ENCODE data around the gene GALNT2.

GALNT2 gene

GRCh38 chr1:230097370-230097769 is 30.3 kb downstream of the GALNT2 start:
- no peak for DNase-seq

- no peak for DNase-seq
Measured at GRCh38 chr1:230098723-230099122, 31.7 kb downstream of the GALNT2 start.

- no peak for DNase-seq
Measured at GRCh38 chr1:230099465-230099864, 32.4 kb downstream of the GALNT2 start.

GRCh38 chr1:230100932-230101331 is 33.9 kb downstream of the GALNT2 start:
- no peak for DNase-seq

- peak; percentile 34 for DNase-seq
Measured at GRCh38 chr1:230101556-230101955, 34.5 kb downstream of the GALNT2 start.

GRCh38 chr1:230102046-230102445 is 35.0 kb downstream of the GALNT2 start:
- no peak for DNase-seq

- DNase-seq = no peak
Measured at GRCh38 chr1:230102472-230102871, 35.4 kb downstream of the GALNT2 start.

GRCh38 chr1:230103306-230104173 is 36.5 kb downstream of the GALNT2 start:
- DNase-seq = peak; percentile 33

- no peak for DNase-seq
Measured at GRCh38 chr1:230104395-230105244, 37.6 kb downstream of the GALNT2 start.

- no peak for DNase-seq
Measured at GRCh38 chr1:230105245-230105753, 38.3 kb downstream of the GALNT2 start.

GRCh38 chr1:230105754-230106625 is 39.0 kb downstream of the GALNT2 start:
- DNase-seq = peak; percentile 47

GRCh38 chr1:230107941-230108340 is 40.9 kb downstream of the GALNT2 start:
- DNase-seq = no peak

GRCh38 chr1:230108580-230108979 is 41.5 kb downstream of the GALNT2 start:
- DNase-seq = no peak

- no peak for DNase-seq
Measured at GRCh38 chr1:230109066-230109465, 42.0 kb downstream of the GALNT2 start.

- no peak for DNase-seq
Measured at GRCh38 chr1:230109895-230110667, 43.0 kb downstream of the GALNT2 start.

- no peak for DNase-seq
Measured at GRCh38 chr1:230110971-230111370, 43.9 kb downstream of the GALNT2 start.

GRCh38 chr1:230112131-230112701 is 45.2 kb downstream of the GALNT2 start:
- peak; percentile 51 for DNase-seq

- no peak for DNase-seq
Measured at GRCh38 chr1:230112782-230113181, 45.7 kb downstream of the GALNT2 start.

- no peak for DNase-seq
Measured at GRCh38 chr1:230113235-230113592, 46.2 kb downstream of the GALNT2 start.

GRCh38 chr1:230113593-230114236 is 46.7 kb downstream of the GALNT2 start:
- DNase-seq = no peak

GRCh38 chr1:230114237-230114651 is 47.2 kb downstream of the GALNT2 start:
- no peak for DNase-seq
